Osteoblast (primary cell): ENCODE measurements around the gene KCTD21. TPM values are rescaled to one million over a fixed set of nuclear protein-coding genes. Genes with fewer than 3 reads are reported as not detected.

Source experiments
- DNase-seq: peaks from one replicate; pipeline ENCODE4 v3.0.0; 2011; ENCODE audit warnings: low spot score, mixed read lengths; ENCODE audit not compliant: insufficient read length; ENCODE audit errors: missing footprints
- H2AFZ ChIP-seq: 2 replicates; pipeline ENCODE4 v1.6.0; 2011; ENCODE audit warnings: mild to moderate bottlenecking, low read length
- H3K27ac ChIP-seq: 2 replicates; pipeline ENCODE4 v1.5.1; 2011; ENCODE audit warnings: mild to moderate bottlenecking, low read depth, low read length, moderate library complexity
- H3K27me3 ChIP-seq: 2 replicates; pipeline ENCODE4 v1.6.0; 2012; ENCODE audit warnings: mild to moderate bottlenecking, control low read depth, inconsistent platforms, low read length, moderate library complexity; ENCODE audit not compliant: insufficient read depth
- H3K36me3 ChIP-seq: 2 replicates; pipeline ENCODE4 v1.5.1; 2011; ENCODE audit warnings: mild to moderate bottlenecking, low read length, control low read depth, moderate library complexity; ENCODE audit not compliant: insufficient read depth
- H3K4me1 ChIP-seq: 2 replicates; pipeline ENCODE4 v1.5.1; 2011; ENCODE audit warnings: mild to moderate bottlenecking, low read length, control low read depth, moderate library complexity; ENCODE audit not compliant: insufficient read depth
- H3K4me2 ChIP-seq: 2 replicates; pipeline ENCODE4 v1.6.0; 2011; ENCODE audit warnings: mild to moderate bottlenecking, low read length; ENCODE audit not compliant: insufficient read depth
- H3K4me3 ChIP-seq: fragments of 200-600 bp; sonication (generic); 3 replicates; pipeline ENCODE4 v1.5.1; 2012; ENCODE audit warnings: mild to moderate bottlenecking, low read length, inconsistent platforms; ENCODE audit not compliant: insufficient read depth
- H3K79me2 ChIP-seq: 2 replicates; pipeline ENCODE4 v1.6.0; 2012; ENCODE audit warnings: mild to moderate bottlenecking, low read length, control low read depth, inconsistent platforms; ENCODE audit not compliant: insufficient read depth
- H3K9me3 ChIP-seq: 2 replicates; pipeline ENCODE4 v1.5.1; 2011; ENCODE audit warnings: low read depth, low read length, control low read depth
- H4K20me1 ChIP-seq: 2 replicates; pipeline ENCODE4 v1.6.0; 2012; ENCODE audit warnings: mild to moderate bottlenecking, low read length, control low read depth; ENCODE audit not compliant: insufficient read depth
- CTCF ChIP-seq: IDR thresholded peaks from 2 replicates; pipeline ENCODE4 v1.5.1; 2011; ENCODE audit warnings: mild to moderate bottlenecking, low read depth, low read length, moderate library complexity; ENCODE audit errors: extremely low read depth
- total RNA-seq: library from RNA; depleted of rRNA; stranded (reverse); fragments of >200 nt; gene quantifications from 2 replicates; pipeline ENCODE4 v1.2.3, GENCODE V29; 2012

KCTD21 gene
- total RNA-seq, 1 donor: 14.5 TPM

- no peak overlapping the region for H3K27ac ChIP-seq
- peaks cover 44% of the 10 kb centered on the region for H3K36me3 ChIP-seq
- no peaks in the 10 kb centered on the region for H3K9me3 ChIP-seq
- H3K4me1 ChIP-seq: peaks cover 13% of the 10 kb centered on the region
- TF ChIP-seq CTCF: no peak
- H3K4me3 ChIP-seq: no peak overlapping the region
- peaks cover 34% of the 10 kb centered on the region for H3K79me2 ChIP-seq
- H3K27me3 ChIP-seq: no peaks in the 10 kb centered on the region
- no peak for DNase-seq
- H3K4me2 ChIP-seq: no peak overlapping the region
- H2AFZ ChIP-seq: no peak overlapping the region
- peaks cover 25% of the 10 kb centered on the region for H4K20me1 ChIP-seq
Observed at GRCh38 chr11:78213526-78214330, 25.3 kb upstream of the KCTD21 start.

DNA sequence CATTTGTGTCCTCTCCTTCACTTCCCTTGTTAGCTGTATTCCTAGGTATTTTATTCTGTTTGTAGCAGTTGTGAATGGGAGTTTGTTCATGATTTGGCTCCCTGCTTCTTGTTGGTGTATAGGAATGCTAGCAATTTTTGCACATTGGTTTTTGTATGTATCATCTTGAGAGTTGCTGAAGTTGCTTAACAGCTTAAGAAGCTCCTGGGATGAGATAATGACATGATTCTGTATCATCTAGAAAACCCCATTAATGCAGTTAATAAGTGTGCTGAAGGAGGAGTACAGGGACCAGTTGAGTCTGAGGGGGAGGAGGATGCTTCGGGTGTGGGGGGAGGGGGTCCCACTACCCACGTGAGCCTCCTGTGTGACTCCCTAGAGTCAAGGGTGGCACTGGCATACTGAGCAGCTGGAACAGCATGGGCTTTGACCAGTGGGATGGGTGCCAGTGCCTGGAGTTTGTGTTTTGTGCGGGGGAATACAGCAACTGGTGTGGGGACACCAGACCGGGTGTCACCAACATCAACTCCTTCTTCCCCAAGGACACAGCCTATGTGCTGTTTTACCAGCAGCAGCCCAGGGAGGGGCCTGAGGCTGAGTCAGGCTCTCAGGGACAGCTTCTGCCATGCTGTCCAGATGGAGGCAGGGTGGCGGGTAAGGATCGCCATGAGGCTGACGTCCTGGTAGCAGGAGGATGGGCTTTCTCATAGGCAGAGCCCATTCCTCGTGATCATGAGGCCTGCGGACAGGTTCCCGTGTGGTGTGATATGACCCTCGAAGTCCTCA is 24.4 kb upstream of the KCTD21 start:
- H3K4me1 ChIP-seq: peaks cover 22% of the 10 kb centered on the region
- H3K27me3 ChIP-seq: no peaks in the 10 kb centered on the region
- peaks cover 25% of the 10 kb centered on the region for H4K20me1 ChIP-seq
- no peak overlapping the region for H3K4me3 ChIP-seq
- no peak overlapping the region for H3K27ac ChIP-seq
- peaks cover 34% of the 10 kb centered on the region for H3K79me2 ChIP-seq
- peaks cover 53% of the 10 kb centered on the region for H3K36me3 ChIP-seq
- no peak overlapping the region for H2AFZ ChIP-seq
- no peak overlapping the region for H3K4me2 ChIP-seq
- TF ChIP-seq CTCF: no peak
- no peaks in the 10 kb centered on the region for H3K9me3 ChIP-seq
- no peak for DNase-seq

GRCh38 chr11:78211565-78211964 is 23.1 kb upstream of the KCTD21 start:
- Histone ChIP-seq H3K27ac (no peak overlapping the region), H3K4me3 (no peak overlapping the region), H3K9me3 (no peaks in the 10 kb centered on the region), H2AFZ (no peak overlapping the region), H3K36me3 (peaks cover 64% of the 10 kb centered on the region), H4K20me1 (peaks cover 28% of the 10 kb centered on the region), H3K4me2 (no peak overlapping the region), H3K4me1 (peaks cover 24% of the 10 kb centered on the region), H3K79me2 (peaks cover 41% of the 10 kb centered on the region), H3K27me3 (no peaks in the 10 kb centered on the region)
- no peak for DNase-seq
- no peak for TF ChIP-seq CTCF
